ENCODE measurements around the gene GALNT18. TPM values are rescaled to one million over a fixed set of nuclear protein-coding genes. Genes with fewer than 3 reads are reported as not detected.
A peak's percentile ranks its signal among the peaks of the same experiment; 100 is the strongest.

Gene GALNT18
- total RNA-seq, 1 donor from 2014 or later, result 39.8 TPM

DNA sequence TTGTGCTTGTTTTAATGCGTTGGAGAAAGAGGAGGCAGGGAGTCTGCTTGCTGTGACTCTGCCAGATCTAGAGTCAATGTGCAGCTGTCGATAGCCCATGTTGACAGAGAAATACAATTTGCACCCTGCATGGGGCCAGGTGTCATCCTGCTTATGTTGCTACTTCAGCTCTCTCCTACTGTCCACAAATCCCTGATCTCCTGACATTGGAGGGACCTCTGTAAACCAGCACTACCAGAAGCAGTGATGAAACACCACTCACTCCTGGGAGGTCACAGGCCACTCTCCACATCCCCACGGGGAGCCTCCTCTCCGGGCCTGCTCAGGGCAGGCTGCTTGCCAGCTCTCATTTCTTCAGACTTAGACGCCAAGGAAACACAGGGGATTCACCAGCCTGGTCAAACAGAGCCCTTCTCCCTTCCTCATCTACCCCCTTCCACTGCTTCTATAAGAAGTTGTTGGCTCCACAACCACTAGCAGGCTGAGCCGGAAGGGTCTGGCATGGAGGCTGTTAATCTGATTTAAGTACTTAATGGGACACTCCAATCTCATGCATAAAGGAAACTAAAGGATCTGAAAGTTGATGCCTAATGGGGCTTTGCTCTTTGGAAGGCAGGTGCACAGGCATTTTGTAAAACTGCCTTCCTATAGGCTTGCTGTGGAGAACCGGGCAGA is 238.8 kb downstream of the GALNT18 start:
- Mint-ChIP-seq H3K9me3 (ENCODE audit: unreplicated experiment) (no peaks in the 10 kb centered on the region), H3K27ac (ENCODE audit: unreplicated experiment) (peak overlapping the region; percentile 17), H3K4me3 (ENCODE audit: unreplicated experiment) (no peak overlapping the region), H3K36me3 (ENCODE audit: unreplicated experiment) (peaks cover 7% of the 10 kb centered on the region), H3K4me1 (ENCODE audit: unreplicated experiment) (peaks cover 14% of the 10 kb centered on the region), H3K27me3 (ENCODE audit: unreplicated experiment) (no peaks in the 10 kb centered on the region)
- TF ChIP-seq, protein P1, sequence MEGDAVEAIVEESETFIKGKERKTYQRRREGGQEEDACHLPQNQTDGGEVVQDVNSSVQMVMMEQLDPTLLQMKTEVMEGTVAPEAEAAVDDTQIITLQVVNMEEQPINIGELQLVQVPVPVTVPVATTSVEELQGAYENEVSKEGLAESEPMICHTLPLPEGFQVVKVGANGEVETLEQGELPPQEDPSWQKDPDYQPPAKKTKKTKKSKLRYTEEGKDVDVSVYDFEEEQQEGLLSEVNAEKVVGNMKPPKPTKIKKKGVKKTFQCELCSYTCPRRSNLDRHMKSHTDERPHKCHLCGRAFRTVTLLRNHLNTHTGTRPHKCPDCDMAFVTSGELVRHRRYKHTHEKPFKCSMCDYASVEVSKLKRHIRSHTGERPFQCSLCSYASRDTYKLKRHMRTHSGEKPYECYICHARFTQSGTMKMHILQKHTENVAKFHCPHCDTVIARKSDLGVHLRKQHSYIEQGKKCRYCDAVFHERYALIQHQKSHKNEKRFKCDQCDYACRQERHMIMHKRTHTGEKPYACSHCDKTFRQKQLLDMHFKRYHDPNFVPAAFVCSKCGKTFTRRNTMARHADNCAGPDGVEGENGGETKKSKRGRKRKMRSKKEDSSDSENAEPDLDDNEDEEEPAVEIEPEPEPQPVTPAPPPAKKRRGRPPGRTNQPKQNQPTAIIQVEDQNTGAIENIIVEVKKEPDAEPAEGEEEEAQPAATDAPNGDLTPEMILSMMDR (IDR thresholded peaks at IDR 0.05), result no peak
- DNase-seq (ENCODE audit: extremely low spot score, unreplicated experiment), result peak; percentile 64

DNA sequence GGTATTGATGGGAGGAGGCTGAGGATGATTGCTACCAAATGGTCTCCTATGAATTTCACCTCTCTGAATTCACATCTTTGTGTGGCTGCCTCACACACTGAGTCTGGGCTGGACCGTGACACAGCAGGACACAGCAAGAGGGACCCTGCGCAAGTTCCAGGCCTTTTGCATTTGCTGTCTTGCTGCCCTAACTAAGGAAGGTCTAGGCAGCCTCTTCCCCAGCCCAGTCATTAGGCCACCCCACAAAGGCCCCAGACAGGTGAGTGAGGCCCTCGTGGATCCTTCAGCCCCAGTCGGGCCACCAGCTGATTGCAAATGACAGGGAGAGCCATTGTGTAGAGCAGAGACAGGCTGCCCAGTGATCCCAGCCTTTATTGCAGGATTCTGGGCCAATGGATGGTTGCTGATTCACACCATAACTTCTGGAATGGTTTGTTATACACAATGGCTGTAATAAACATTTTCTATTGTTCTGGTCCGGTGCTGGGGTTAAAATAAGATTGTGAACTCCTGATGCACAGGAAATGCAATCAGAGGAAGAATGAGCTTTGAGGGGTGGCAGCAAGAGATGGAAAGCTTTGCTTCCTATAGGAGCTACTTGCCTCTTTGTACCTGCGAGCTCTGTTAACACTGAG is 240.2 kb downstream of the GALNT18 start:
- Mint-ChIP-seq H3K4me3 (ENCODE audit: unreplicated experiment) (no peak overlapping the region), H3K27ac (ENCODE audit: unreplicated experiment) (no peak overlapping the region), H3K4me1 (ENCODE audit: unreplicated experiment) (peaks cover 14% of the 10 kb centered on the region), H3K9me3 (ENCODE audit: unreplicated experiment) (no peaks in the 10 kb centered on the region), H3K36me3 (ENCODE audit: unreplicated experiment) (peaks cover 9% of the 10 kb centered on the region), H3K27me3 (ENCODE audit: unreplicated experiment) (no peaks in the 10 kb centered on the region)
- TF ChIP-seq, protein P1 (IDR thresholded peaks at IDR 0.05), result no peak
- peak; percentile 53 for DNase-seq (ENCODE audit: extremely low spot score, unreplicated experiment)

DNA sequence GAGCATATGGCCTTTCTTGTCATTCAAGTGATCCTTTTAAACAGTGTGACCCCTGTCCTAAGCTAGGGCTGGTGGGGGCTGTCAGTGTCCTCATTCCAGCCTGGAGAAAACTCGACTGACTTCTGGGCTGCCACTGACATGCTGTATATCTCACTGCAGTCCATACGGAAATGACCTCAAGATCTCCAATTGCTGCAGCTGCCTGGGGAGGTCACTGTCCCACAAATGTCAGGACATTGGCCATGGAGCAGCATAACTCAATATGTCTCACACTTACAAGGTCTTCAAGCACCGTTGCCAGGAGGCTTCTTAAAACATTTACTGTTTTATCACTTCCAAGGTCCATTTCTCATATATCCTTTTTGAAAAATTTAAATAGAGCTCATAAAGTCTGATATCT is 240.9 kb downstream of the GALNT18 start:
- H3K36me3 Mint-ChIP-seq (ENCODE audit: unreplicated experiment), result peaks cover 13% of the 10 kb centered on the region
- TF ChIP-seq, protein P1 (IDR thresholded peaks at IDR 0.05), result no peak
- H3K27ac Mint-ChIP-seq (ENCODE audit: unreplicated experiment), result no peak overlapping the region
- no peaks in the 10 kb centered on the region for H3K27me3 Mint-ChIP-seq (ENCODE audit: unreplicated experiment)
- no peaks in the 10 kb centered on the region for H3K9me3 Mint-ChIP-seq (ENCODE audit: unreplicated experiment)
- no peak overlapping the region for H3K4me3 Mint-ChIP-seq (ENCODE audit: unreplicated experiment)
- peaks cover 14% of the 10 kb centered on the region for H3K4me1 Mint-ChIP-seq (ENCODE audit: unreplicated experiment)
- peak; percentile 7 for DNase-seq (ENCODE audit: extremely low spot score, unreplicated experiment)

DNA sequence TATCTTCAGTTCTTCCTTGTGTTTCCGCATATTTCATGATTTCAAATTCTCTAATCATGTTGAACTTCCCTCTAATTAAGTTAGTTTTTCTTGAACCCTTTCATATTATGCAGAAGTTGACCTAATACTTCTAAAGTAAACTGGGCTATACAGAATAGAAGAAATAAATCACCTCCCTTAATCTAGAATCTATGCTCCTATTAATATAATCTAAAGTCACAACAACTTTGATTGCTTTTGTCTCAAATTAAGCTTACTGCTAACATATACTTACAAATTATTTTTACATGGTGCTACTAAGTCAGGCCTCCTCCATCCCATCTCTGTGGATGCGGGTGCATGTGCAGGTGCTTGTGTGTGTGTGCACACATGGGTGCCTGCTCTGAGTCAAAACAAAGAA is 241.5 kb downstream of the GALNT18 start:
- TF ChIP-seq, protein P1 (IDR thresholded peaks at IDR 0.05), result no peak
- H3K9me3 Mint-ChIP-seq (ENCODE audit: unreplicated experiment), result no peaks in the 10 kb centered on the region
- peaks cover 18% of the 10 kb centered on the region for H3K36me3 Mint-ChIP-seq (ENCODE audit: unreplicated experiment)
- H3K27me3 Mint-ChIP-seq (ENCODE audit: unreplicated experiment), result no peaks in the 10 kb centered on the region
- peaks cover 14% of the 10 kb centered on the region for H3K4me1 Mint-ChIP-seq (ENCODE audit: unreplicated experiment)
- peak; percentile 5 for DNase-seq (ENCODE audit: extremely low spot score, unreplicated experiment)
- no peak overlapping the region for H3K27ac Mint-ChIP-seq (ENCODE audit: unreplicated experiment)
- no peak overlapping the region for H3K4me3 Mint-ChIP-seq (ENCODE audit: unreplicated experiment)

GRCh38 chr11:11379661-11380060 is 242.1 kb downstream of the GALNT18 start:
- H3K9me3 Mint-ChIP-seq (ENCODE audit: unreplicated experiment), result no peaks in the 10 kb centered on the region
- H3K4me3 Mint-ChIP-seq (ENCODE audit: unreplicated experiment), result no peak overlapping the region
- no peak overlapping the region for H3K27ac Mint-ChIP-seq (ENCODE audit: unreplicated experiment)
- no peaks in the 10 kb centered on the region for H3K27me3 Mint-ChIP-seq (ENCODE audit: unreplicated experiment)
- H3K4me1 Mint-ChIP-seq (ENCODE audit: unreplicated experiment), result peaks cover 12% of the 10 kb centered on the region
- TF ChIP-seq, protein P1 (IDR thresholded peaks at IDR 0.05), result no peak
- H3K36me3 Mint-ChIP-seq (ENCODE audit: unreplicated experiment), result peaks cover 25% of the 10 kb centered on the region
- peak; percentile 48 for DNase-seq (ENCODE audit: extremely low spot score, unreplicated experiment)
